HG03039 (cell line): Measurements from ENCODE around the gene ABCA2.
"Not testable (repeated sequence)": the region's sequence is repeated elsewhere in the genome, so short reads cannot be mapped to it uniquely, and the experiment has no call there.

Experiments
- ATAC-seq: cut with Tn5 transposase; IDR thresholded peaks from one replicate; pipeline ENCODE4 v1.9.1; 2021; ENCODE audit warnings: mild to moderate bottlenecking, moderate library complexity; ENCODE audit not compliant: unreplicated experiment

The ABCA2 gene

GRCh38 chr9:137064027-137064879 lies 36.2 kb upstream of the ABCA2 start:
- no peak for ATAC-seq

GRCh38 chr9:137063311-137064026 lies 35.4 kb upstream of the ABCA2 start:
- ATAC-seq, result no peak

GRCh38 chr9:137062798-137063197 lies 34.8 kb upstream of the ABCA2 start:
- not testable (repeated sequence) for ATAC-seq

GRCh38 chr9:137062384-137062783 lies 34.3 kb upstream of the ABCA2 start:
- ATAC-seq, result no peak

GRCh38 chr9:137058521-137059234 lies 30.6 kb upstream of the ABCA2 start:
- ATAC-seq, result no peak

GRCh38 chr9:137057545-137057944 lies 29.5 kb upstream of the ABCA2 start:
- ATAC-seq, result no peak

- no peak for ATAC-seq
Measured at GRCh38 chr9:137056739-137057415, 28.8 kb upstream of the ABCA2 start.

GRCh38 chr9:137055385-137056364 lies 27.6 kb upstream of the ABCA2 start:
- ATAC-seq, result no peak

GRCh38 chr9:137054932-137055384 lies 26.9 kb upstream of the ABCA2 start:
- ATAC-seq, result no peak

- no peak for ATAC-seq
Measured at GRCh38 chr9:137053944-137054931, 26.2 kb upstream of the ABCA2 start, which contains the start of gene ENTPD2. TSS of gene ENTPD2 (minus strand) at chr9:137054061. CDS start at chr9:137053997, 64 bp downstream.

GRCh38 chr9:137052998-137053943 lies 25.2 kb upstream of the ABCA2 start:
- ATAC-seq, result no peak

- ATAC-seq, result no peak
Measured at GRCh38 chr9:137052293-137052692, 24.3 kb upstream of the ABCA2 start.

GRCh38 chr9:137051145-137051724 lies 23.2 kb upstream of the ABCA2 start:
- ATAC-seq, result no peak

GRCh38 chr9:137050570-137050969 lies 22.5 kb upstream of the ABCA2 start:
- no peak for ATAC-seq

GRCh38 chr9:137049544-137050449 lies 21.8 kb upstream of the ABCA2 start:
- ATAC-seq, result no peak
